ENCODE results near the gene TLE5.

Gene TLE5

DNA sequence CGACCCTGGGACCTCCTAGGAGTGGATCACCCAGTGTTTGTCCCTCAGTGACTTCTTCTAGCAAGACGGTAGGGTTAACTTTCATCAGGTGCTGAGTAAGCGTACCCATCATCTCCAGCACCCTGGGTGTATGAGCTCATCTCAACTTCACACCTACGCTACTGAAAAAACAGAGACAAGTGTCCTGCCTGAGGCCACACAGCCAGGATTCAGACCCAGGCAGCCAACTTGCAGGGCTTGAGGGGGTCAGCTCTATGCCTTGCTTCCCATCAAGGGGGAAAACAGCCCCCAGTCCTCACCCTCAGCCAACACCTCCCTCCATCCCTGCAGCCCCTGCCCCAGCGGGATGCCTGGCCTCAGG is 37.8 kb downstream of the TLE5 start:
- no peak for DNase-seq (ENCODE audit: low read depth)
- H3K4me3 ChIP-seq (replicated peaks; ENCODE audit: low read depth, low read length) = no peak overlapping the region
- TF ChIP-seq CTCF (IDR thresholded peaks at IDR 0.05; ENCODE audit: low read length, missing control alignments) = no peak

- DNase-seq (ENCODE audit: low read depth) = no peak
- no peak overlapping the region for H3K4me3 ChIP-seq (replicated peaks; ENCODE audit: low read depth, low read length)
- no peak for TF ChIP-seq CTCF (IDR thresholded peaks at IDR 0.05; ENCODE audit: low read length, missing control alignments)
These were observed 41.9 kb downstream of the TLE5 start for GRCh38 chr19:3020321-3020960.

GRCh38 chr19:3019211-3019854 is 43.0 kb downstream of the TLE5 start:
- DNase-seq (ENCODE audit: low read depth) = no peak
- no peak overlapping the region for H3K4me3 ChIP-seq (replicated peaks; ENCODE audit: low read depth, low read length)
- TF ChIP-seq CTCF (IDR thresholded peaks at IDR 0.05; ENCODE audit: low read length, missing control alignments) = no peak

DNA sequence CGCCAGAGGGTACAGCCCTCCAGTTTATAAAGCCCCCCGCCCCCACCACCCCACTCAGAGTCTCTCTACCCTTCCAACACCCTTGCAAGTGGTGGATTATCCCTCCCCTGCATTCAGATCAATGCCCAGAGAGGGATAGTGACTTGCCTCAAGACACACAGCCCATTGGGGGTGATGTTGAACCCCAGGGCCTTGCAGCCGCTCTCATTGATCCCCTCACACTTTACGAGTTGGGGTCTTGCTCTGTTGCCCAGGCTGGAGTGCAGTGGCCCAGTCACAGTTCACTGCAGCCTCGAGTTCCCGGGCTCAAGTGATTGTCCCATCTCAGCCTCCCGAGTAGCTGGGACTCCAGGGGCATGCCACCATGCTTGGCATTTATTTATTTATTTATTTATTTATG is 44.4 kb downstream of the TLE5 start:
- no peak for DNase-seq (ENCODE audit: low read depth)
- no peak for TF ChIP-seq CTCF (IDR thresholded peaks at IDR 0.05; ENCODE audit: low read length, missing control alignments)
- no peak overlapping the region for H3K4me3 ChIP-seq (replicated peaks; ENCODE audit: low read depth, low read length)

DNA sequence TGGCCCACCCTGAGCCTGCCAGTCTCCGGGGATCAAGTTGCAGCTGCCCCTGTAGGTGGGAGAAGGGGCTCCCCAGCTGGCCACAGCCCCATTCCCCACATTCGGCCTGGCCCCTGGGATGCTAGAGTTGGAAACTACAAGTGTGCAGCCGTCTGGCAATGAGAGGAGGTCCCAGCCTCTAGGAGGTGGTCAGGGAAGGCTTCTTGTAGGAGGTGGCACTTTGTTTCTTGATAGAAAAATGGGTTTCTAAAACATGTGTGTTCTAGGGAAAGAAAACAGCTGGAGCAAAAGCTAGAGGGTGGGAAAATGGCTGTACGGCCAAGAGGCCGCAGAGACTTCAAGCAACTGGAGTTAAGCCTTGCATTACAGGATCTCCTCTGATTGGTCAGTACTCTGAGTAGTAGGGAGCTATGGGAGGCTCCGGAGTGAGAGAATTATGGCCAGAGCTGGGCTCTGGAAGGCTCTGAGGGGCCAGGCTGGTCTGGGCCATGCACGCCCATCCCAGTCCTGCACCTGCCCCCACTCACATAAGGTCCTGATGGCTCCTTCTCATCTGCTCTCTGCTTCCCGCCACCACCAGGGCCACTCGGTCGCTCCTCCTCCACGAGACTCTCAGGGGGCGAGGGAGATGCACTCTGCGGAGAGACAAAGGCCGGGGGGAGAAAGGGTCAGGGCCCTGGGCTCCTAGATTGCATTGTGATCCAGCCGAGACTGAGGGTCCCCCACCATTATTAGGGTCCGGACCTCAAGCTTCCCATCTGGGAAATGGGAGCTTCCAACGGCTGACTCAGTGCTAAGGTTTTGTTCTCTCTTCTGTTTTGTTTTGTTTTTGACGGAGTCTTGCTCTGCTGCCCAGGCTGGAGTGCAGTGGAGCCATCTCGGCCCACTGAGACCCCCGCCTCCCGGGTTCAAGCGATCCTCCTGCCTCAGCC is 46.9 kb downstream of the TLE5 start:
- no peak overlapping the region for H3K4me3 ChIP-seq (replicated peaks; ENCODE audit: low read depth, low read length)
- no peak for TF ChIP-seq CTCF (IDR thresholded peaks at IDR 0.05; ENCODE audit: low read length, missing control alignments)
- DNase-seq (ENCODE audit: low read depth) = no peak

DNA sequence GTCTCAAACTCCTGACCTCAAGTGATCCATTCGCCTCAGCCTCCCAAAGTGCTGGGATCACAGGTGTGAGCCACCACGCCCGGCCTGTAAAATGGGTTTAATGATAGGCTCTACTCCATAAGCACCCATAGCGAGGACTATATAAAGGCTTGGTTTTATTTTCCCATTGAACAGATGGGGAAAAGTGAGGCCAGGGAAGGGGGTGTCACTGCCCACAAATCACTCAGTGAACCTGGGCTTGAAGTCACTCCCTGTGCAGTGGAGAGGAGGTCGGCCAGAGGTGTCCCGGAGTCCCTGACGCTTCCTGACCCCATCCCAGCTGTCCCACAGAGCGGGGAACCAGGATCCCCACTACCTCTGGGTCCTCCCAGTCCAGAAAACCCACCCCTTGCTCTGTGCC is 48.2 kb downstream of the TLE5 start:
- DNase-seq (ENCODE audit: low read depth) = no peak
- no peak overlapping the region for H3K4me3 ChIP-seq (replicated peaks; ENCODE audit: low read depth, low read length)
- no peak for TF ChIP-seq CTCF (IDR thresholded peaks at IDR 0.05; ENCODE audit: low read length, missing control alignments)
